HG03439 (cell line): Measurements from ENCODE around the gene ECI2.
"Not testable (repeated sequence)": the region's sequence is repeated elsewhere in the genome, so short reads cannot be mapped to it uniquely, and the experiment has no call there.

Experiments used
- ATAC-seq: cut with Tn5 transposase; IDR thresholded peaks from one replicate; pipeline ENCODE4 v1.9.1; 2021; ENCODE audit warnings: mild to moderate bottlenecking, moderate library complexity; ENCODE audit not compliant: unreplicated experiment

Gene ECI2

DNA sequence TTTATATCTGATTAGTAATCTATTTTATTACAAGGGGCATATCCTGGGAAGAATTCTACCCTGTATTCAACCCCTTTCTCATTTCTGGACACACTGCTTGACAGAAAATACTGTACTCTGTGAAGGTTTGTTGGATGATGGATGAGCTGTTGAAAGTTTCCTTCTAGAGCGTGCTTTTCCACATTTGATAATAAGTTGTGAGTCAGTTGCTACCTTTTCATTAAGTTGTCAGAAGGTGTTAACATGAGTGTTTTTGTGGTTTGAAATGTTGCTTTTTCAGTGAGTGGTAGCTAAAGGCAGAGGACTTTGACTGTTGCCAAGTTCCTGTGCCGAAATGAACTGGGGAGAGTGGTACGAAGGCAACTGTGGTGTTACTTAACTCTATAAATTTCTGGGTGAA, 3.9 kb upstream of the ECI2 start:
- no peak for ATAC-seq

DNA sequence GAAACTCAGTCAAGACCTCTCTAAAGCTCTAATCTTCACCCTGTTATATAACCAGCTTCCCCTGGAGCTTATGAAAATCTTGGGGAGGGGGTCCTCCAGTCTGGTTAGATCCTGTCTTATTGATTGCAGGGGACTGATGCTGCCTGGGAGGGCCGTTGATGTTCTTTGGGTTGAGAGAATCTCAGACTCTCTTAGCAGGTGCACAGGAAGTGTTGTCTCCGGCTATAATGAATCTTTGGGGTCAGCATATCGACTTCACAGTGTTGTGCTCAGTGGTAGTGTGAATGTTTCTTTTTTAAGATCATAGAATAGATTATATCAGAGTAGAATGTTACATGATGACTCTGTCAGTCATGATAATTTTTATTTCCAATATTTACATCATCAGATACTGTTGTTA, 2.8 kb upstream of the ECI2 start:
- no peak for ATAC-seq

DNA sequence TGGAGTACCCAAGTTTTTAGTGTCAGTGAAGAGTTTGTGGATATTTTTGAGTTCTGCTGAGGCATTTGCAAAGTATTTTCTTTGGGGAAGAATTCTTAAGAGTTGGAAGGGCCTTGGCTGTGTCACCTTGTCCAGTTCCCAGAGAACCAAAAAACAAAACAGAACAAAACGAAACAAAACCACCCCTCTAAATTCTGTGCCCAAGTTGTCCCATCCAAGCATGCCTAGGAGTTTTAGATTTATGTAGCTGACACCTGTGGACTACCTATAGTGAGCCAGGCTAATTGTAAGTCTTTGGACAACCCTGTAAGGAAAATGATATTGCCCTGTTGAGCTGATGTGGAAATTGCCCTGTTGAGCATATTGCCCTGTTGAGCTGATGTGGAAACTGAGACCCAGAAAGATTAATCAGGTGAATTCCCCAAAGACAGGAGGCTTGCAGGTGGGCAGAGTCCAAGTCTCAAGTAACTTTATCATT, 1.0 kb upstream of the ECI2 start:
- no peak for ATAC-seq

DNA sequence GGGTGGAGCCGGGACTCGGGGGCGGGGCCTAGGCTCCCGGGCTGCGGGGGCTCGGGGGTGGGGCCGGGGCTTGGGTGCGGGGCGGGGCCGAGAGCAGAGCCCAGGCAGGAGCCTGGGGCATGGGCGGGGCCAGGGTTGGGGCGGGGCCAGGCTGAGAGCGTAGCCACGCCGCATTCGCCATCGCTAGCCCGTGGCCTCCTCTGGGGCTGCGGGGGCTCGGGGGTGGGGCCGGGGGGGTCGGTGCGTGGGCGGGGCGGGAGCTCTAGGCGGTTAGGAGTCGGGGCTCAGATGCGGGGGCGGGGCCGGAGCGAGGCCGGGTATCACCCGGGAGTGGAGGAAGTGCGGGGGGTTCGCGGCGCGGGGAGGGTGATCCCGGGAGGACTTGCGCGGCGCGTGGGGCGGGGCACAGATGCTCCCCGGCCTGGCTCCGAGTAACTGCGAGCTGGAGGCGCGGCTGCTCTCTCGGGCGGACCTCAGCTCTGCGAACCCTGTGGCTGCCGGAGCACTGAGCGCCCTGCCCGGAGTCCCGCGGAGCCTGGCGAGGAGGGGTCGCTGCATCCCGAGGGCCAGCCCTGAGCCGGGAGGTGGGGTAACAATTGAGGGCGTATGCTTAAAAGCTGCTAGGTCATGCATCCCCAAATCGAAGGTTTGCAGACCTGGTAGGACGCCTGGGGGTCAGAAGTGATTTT, 434 bp upstream of the ECI2 start:
- peak; percentile 65 for ATAC-seq

DNA sequence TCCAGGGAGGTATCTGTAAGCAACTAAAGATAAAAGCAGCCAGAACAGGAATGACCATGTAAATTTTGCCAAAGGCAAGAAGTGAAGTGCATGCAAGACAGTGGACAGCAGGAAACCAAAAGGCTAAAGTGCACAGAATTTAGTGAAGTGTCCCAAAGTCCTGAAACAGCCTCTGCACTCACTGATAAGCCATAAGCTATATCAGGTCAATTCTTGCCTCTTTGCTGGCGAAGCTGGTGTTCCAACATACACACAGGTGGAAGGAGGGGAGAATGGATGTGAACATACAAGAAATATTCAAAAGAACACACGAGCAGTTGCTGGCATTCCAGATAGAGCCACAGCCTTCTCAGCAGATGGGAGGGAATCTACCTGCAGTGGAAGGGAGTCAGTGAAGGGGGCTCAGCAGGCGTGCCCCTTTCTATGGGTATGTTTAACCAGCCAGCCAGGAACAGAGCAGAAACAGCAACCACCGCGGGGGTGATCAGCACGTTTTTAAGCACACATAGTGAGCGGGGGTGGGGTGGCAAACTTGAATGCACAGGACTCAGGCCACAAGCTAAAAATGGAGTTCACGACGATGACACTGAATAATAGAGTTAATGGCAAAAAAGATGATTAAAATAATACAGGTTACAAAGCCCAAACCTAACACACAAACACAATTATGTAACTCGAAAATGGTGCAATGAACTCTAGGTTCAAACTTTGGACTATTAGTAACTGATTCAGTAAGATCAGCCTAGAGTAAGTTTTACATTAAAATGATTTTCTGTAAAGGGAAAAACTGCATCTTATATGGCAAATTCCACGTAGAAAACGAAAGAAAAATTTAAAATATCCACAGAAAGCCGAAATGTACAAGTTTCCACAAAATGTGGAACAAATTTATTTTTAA, 1.2 kb downstream of the ECI2 start:
- no peak for ATAC-seq

DNA sequence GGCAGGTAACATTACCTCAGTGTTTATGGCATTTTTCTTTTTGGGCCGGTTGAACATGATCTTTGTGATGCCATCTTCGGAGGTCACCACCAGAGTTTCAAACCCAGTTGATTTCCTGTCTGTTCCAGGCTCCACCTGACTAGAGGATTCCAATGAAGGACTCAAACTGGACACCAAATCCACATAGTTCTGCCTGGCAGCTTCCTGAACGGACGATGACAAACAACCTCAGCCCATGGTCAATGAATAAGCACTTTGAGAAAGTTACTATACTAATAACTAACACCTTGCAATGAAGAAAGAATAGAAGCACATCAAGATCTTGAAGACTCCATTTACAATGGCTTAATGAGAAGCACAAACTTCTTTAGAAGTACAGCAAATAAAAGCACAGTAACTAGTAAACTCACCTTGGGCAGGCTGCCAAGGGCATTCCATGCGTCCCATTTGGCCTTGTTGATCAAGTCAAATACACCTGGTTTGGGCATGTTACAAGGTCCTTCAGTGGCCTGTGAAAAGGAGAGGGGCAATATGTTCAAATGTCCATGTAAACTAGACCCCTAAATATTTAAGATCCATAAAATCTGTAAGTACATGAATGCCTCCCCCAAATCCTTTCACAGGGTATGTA, 4.9 kb downstream of the ECI2 start:
- no peak for ATAC-seq

DNA sequence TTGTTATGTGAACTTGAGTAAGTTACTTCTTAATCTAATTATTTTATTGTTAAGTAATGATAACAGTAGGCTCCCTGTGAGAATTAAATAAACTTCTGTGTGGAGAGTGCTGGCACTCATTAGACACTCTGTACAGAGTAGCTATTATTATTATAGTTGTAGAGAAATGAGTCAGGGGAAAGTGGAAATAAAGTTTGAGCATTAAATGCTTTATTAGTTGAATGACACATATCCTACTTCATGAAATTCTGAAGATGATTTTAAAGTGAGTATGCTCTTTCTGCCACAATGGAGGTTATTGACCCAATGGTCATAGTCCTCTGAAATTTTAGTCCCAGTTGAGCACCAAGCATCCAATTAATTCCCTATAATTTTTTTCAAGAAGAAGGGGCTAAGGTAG, 5.9 kb downstream of the ECI2 start:
- no peak for ATAC-seq

DNA sequence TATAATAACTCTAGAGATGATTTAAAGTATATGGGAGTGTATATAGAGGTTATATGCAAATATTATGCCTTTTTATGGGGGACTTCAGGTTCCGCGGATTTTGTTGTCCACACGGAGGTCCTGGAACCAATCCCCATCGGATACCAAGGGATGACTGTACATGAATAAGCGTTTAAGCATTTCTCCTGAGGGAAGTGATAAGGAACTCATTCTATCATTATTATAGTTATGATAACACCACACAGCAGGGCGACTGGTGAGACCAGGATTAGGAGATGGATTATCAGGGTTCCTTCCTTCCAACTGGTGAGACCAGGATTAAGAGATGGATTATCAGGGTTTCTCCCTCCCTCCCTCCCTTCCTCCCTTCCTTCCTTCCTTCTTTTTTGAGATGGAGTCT, 6.6 kb downstream of the ECI2 start:
- no peak for ATAC-seq

DNA sequence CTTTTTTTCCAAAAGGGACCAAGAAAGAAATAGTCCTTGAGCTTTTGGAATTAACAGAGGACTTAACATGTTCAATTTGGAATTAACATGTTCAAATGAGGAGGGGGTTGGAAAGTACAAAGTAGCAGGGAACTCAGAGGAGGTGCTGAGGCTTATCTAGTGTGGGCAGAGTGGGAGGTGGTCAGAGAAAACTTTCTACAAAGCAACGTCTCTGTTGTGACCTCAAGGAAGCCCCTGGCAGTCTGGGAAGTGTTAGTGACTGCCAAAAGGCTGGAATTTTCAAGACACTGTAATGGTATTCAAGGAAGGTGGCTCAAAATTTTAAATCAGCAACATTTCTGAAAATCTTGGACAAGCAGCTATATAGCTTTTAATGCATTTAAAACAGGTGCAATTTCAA, 7.3 kb downstream of the ECI2 start:
- no peak for ATAC-seq

DNA sequence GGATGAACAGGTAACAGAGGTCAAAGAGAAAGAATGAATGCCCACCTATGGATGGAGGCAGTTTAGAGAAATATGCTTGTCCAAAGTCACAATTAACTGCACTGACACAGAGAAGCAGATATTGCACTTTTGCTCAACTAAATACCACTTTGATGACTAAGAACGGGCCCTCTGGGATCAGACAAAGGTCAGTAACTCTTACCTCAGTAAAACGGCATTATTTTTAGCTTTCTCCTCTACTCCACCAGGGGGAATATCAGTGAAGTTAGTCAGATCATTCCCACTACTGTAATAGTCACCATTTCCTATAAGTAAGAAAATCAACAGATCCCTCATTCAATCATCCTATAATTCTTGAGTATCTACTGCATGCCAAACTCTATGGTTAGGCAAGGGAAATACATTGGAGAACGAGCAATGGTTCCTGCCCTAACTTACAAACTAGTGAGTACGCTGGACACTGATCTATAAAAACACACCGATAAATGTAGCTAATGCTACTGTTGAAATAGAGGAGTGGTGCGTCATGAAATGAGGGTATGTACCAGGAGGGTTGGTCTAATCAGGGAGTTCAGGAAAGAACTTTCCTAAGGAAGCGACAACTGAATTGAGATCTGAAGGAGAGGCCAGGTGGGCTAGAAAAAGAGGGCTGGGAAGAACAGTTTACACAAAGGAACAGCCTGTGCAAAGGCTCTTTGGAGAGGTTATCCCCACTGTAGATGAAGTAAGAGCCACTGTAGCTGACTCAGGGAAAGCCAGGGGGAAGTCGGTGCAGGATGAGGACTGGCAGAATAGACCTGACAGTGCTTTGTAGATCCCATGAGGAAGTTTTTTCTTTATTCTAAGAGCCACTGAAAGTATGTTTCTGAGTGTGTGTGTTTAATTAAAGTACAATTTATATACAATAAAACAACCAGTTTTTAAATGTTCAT, 9.2 kb downstream of the ECI2 start:
- no peak for ATAC-seq

DNA sequence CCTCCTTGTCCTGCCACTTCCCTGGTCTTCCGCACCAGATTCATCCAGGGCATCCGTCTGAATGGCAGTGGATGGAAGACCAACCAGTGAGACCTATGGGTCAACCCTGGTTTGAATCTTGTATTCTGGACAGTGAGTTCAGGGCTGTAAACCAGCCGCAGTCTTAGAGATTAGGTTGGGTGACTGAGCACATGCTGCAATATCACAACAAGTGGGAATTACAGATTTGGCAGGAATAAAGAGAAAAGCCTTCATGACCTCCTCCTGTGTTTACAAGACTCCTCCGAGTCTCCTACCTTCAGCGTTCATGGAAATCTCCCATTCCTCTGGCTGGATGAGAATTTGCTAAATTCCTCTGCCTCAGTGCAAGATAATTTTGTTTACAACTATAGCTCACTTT, 9.9 kb downstream of the ECI2 start:
- ATAC-seq, result no peak

DNA sequence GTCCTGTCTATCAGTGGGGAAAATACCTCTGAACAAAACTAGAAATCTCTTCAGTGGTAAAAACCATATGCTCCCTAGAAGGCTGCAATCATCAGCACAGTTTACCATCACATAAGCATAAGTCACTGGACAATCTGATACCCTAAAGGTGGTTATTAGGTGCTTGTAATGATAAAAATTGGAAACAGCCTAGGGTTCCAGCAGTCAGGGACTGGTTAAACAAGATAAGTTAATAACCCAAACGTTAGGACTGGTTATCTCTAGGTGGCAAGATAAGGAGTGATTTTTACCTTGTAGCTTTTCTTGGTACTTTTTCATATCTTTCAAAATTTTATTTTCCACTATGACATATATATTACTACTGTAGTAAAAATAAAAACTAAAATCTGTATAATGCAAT, 11.0 kb downstream of the ECI2 start:
- ATAC-seq, result no peak

DNA sequence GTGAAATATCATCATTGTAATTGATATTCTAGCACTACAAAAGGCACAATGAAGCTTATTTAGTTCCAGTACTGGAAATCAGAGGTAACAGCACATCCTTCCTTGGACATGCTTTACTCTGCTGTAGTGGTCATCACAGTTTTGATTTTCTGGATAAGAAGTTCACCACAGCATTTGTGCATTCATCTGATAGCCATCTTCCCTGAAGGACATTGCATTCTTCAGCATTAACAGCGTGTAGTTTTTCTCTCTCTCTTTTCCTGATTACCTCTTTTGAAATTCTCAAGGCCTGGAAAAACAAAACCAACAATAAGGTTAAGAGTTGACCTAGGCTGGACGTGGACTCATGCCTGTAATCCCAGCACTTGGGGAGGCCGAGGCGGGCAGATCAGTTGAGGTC, 19.6 kb downstream of the ECI2 start:
- ATAC-seq, result no peak

DNA sequence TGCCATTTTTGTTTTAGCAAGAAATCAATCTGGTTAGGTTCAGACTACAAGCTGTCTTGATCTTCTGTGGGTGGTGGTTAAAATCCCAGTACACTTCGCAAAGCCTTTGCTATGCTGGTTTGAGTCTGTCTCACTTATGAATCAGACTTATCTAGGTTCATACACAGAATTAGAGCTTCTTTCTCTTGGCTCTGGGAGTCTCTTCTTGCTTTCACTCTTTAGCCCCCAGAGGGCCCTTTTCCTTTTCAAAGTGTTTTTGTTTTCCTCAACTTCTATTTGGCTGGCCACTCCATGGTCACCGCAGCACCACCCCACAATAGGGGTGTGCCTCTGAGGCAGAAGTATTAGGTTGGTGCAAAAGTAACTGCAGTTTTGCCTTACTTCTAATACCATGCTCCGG, 21.3 kb downstream of the ECI2 start:
- ATAC-seq, result no peak

DNA sequence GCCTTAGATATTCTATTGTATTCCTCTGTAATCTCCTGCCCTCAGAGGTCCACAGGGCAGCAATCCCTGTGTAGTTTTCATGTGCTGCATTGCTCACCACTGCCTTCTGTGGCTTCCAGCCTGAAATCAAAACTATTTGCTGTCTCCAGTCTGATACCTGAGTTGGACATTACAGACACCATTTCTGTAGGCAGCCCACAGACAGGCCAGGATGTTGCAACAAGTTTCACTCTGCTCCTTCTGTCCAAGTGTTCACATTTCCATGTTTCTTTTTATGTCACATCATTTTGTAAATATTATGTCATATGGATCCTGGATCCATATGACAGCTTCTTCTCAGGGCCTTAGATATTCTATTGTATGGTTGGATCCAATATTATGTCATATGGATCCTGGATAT, 21.7 kb downstream of the ECI2 start:
- ATAC-seq, result no peak

DNA sequence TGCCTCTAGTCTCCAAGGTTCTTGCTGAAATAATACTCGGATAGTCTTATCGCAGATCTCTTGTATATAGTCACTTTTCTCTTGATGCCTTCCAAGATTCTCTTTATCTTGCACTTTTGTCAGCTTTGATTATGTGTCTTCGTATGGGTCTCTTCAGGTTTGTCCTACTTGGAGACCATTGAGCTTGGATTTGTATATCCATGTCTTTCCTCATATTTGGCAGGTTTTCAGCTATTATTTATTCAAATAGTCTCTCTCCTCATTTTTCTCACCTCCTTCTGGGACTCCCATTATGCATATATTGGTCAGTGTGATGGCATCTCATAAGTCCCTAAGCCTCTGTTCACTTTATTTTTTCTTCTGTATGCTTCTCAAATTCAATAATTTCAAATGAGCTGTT, 23.0 kb downstream of the ECI2 start:
- ATAC-seq, result no peak

DNA sequence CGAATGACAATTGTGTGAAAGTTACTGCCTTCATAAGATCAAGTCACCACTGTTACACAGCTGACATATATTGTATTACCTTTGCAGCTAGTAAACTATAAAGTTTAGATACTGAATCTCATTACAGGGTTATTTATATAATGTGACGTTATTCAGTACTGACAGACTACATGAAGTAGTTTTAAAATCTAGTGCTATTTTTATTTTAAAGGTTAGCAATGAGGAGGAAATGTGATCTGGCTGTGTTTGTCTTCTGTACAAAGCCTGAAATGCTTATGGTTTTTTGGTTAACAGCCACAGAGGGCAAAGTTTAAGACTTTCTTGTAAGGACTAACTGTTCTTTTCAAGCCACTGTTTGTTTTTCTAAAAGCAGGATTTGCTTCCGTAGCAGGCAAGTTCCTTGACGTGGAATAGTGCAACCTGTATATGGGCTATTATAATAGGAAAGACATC, 26.0 kb downstream of the ECI2 start:
- ATAC-seq, result not testable (repeated sequence)

DNA sequence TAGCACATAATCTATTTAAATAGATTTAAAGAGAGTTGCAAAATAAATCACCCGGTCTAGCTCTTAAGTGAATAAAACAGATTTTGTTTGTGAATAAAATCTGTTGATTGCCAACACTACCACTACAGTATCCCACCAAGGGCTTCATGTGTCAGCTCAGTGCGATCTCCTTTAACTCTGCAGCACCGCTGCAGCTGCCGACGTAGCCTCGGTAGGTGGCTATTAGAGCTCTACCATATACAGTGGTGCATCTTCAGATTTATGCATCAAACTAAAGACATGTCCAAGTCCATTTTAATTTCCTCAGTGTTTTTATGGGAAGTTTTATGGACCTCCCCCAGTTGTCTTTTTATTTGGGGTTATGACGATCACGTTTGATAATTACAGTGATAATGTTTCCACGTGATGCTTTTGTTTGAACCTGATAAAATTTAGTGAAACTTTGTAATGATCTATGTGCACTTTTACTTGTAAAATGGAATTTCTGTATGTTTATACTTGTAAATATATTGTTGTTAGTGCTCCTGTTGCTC, 26.7 kb downstream of the ECI2 start:
- ATAC-seq, result no peak

DNA sequence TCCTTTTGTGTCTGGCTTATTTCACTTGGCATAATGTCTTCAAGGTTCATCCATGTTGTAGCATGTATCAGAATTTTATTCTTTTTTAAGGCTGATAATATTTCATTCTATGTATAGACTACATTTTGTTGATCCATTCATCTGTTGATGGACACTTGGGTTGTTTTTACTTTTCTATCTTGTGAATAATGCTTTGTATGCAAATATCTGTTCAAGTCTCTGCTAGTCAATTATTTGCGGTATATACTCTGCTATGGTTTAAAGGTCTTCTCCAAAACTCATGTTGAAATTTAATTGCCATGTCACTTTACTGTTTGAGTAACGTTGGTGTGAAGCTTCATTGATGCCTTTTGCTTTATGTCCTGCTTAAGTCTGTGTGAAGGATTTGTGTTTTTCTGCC, 27.5 kb downstream of the ECI2 start:
- ATAC-seq, result no peak

DNA sequence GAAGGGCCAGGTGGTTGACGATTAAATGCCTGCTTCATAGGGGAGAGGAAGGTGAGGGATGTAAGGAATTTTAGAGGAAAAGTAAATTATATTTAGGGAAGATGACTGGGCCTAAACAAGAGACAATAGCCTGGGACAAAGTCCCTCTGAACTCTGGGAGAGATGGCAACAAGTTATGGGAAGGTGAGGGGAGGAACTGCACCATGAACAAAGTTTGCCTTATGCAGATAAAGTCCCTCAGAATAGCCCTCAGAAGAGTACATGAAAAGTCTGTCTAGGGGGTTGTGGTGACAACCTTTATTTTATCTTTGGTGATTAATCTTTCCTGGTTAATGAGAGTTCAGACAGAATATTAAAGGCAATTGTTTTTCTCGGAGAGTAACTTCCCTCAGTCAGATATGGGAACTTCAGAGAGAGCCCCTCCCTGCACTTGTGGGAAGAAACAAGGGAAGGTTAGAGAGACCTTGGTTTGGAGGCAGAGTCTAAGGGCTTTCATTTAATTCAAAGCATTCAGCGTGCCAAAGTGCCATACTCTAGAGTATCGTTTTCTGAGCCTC, 29.3 kb downstream of the ECI2 start:
- ATAC-seq, result no peak
